ENCODE data around the gene EIF4A3. TPM values are rescaled to one million over a fixed set of nuclear protein-coding genes. Genes with fewer than 3 reads are reported as not detected.

EIF4A3 gene
- 167 and 169 TPM in 2 replicates for total RNA-seq

GRCh38 chr17:80147035-80147822, at the start of gene EIF4A3:
TSS of gene EIF4A3 (minus strand) at chr17:80147128. CDS start at chr17:80146961, 167 bp downstream.
- intact Hi-C loops (cut with micrococcal nuclease), result loop anchor here (2.0 to 5.0 kb wide), 3 partner anchors 45 to 116 kb away; partner anchors contain the start of gene GAA
- Mint-ChIP-seq H3K9me3 (peaks cover 3% of the 10 kb centered on the region), H3K36me3 (ENCODE audit: low read depth) (peaks cover 39% of the 10 kb centered on the region), H3K27me3 (ENCODE audit: low read depth) (no peaks in the 10 kb centered on the region), H3K4me3 (ENCODE audit: low read depth) (peak within 1 kb of the TSS; percentile 97), H3K27ac (peak within 1 kb of the TSS; percentile 94), H3K4me1 (ENCODE audit: low read depth) (peaks cover 27% of the 10 kb centered on the region)
- DNase-seq (ENCODE audit: low spot score), result peak; percentile 98

- Mint-ChIP-seq H3K9me3 (peaks cover 4% of the 10 kb centered on the region), H3K27me3 (ENCODE audit: low read depth) (peaks cover 3% of the 10 kb centered on the region), H3K27ac (no peak overlapping the region), H3K4me3 (ENCODE audit: low read depth) (no peak overlapping the region), H3K36me3 (ENCODE audit: low read depth) (no peaks in the 10 kb centered on the region), H3K4me1 (ENCODE audit: low read depth) (no peaks in the 10 kb centered on the region)
- DNase-seq (ENCODE audit: low spot score), result no peak
- intact Hi-C loops (cut with micrococcal nuclease), result loop anchor here (1.0 kb wide), 1 partner anchor 57 kb away; no protein-coding TSS in a partner anchor
Observed at GRCh38 chr17:80196652-80197051, 49.7 kb upstream of the EIF4A3 start.

GRCh38 chr17:80195671-80196529, 49.0 kb upstream of the EIF4A3 start:
- no peak overlapping the region for H3K4me3 Mint-ChIP-seq (ENCODE audit: low read depth)
- H3K4me1 Mint-ChIP-seq (ENCODE audit: low read depth), result no peaks in the 10 kb centered on the region
- peaks cover 3% of the 10 kb centered on the region for H3K27me3 Mint-ChIP-seq (ENCODE audit: low read depth)
- no peak overlapping the region for H3K27ac Mint-ChIP-seq
- intact Hi-C loops (cut with micrococcal nuclease), result loop anchor here (1.0 kb wide), 1 partner anchor 57 kb away; no protein-coding TSS in a partner anchor
- H3K36me3 Mint-ChIP-seq (ENCODE audit: low read depth), result no peaks in the 10 kb centered on the region
- peak; percentile 20 for DNase-seq (ENCODE audit: low spot score)
- peaks cover 4% of the 10 kb centered on the region for H3K9me3 Mint-ChIP-seq

- no peak overlapping the region for H3K27ac Mint-ChIP-seq
- H3K4me3 Mint-ChIP-seq (ENCODE audit: low read depth), result no peak overlapping the region
- no peaks in the 10 kb centered on the region for H3K4me1 Mint-ChIP-seq (ENCODE audit: low read depth)
- H3K36me3 Mint-ChIP-seq (ENCODE audit: low read depth), result no peaks in the 10 kb centered on the region
- peaks cover 3% of the 10 kb centered on the region for H3K27me3 Mint-ChIP-seq (ENCODE audit: low read depth)
- intact Hi-C loops (cut with micrococcal nuclease), result no loop called here
- no peak for DNase-seq (ENCODE audit: low spot score)
- H3K9me3 Mint-ChIP-seq, result peaks cover 4% of the 10 kb centered on the region
Observed at GRCh38 chr17:80195141-80195540, 48.2 kb upstream of the EIF4A3 start.

GRCh38 chr17:80191865-80192661, 45.1 kb upstream of the EIF4A3 start:
- Mint-ChIP-seq H3K27me3 (ENCODE audit: low read depth) (peaks cover 3% of the 10 kb centered on the region), H3K4me1 (ENCODE audit: low read depth) (no peaks in the 10 kb centered on the region), H3K27ac (no peak overlapping the region), H3K36me3 (ENCODE audit: low read depth) (no peaks in the 10 kb centered on the region), H3K9me3 (peaks cover 4% of the 10 kb centered on the region), H3K4me3 (ENCODE audit: low read depth) (no peak overlapping the region)
- DNase-seq (ENCODE audit: low spot score), result no peak
- intact Hi-C loops (cut with micrococcal nuclease), result no loop called here

- Mint-ChIP-seq H3K27me3 (ENCODE audit: low read depth) (peaks cover 3% of the 10 kb centered on the region), H3K4me1 (ENCODE audit: low read depth) (no peaks in the 10 kb centered on the region), H3K36me3 (ENCODE audit: low read depth) (no peaks in the 10 kb centered on the region), H3K9me3 (peaks cover 4% of the 10 kb centered on the region), H3K4me3 (ENCODE audit: low read depth) (no peak overlapping the region), H3K27ac (no peak overlapping the region)
- DNase-seq (ENCODE audit: low spot score), result no peak
- intact Hi-C loops (cut with micrococcal nuclease), result no loop called here
Observed at GRCh38 chr17:80191192-80191591, 44.3 kb upstream of the EIF4A3 start.

- H3K27me3 Mint-ChIP-seq (ENCODE audit: low read depth), result peaks cover 3% of the 10 kb centered on the region
Observed at GRCh38 chr17:80190716-80191115, 43.8 kb upstream of the EIF4A3 start.

GRCh38 chr17:80189611-80190010, 42.7 kb upstream of the EIF4A3 start:
- Mint-ChIP-seq H3K27me3 (ENCODE audit: low read depth) (peaks cover 3% of the 10 kb centered on the region), H3K4me3 (ENCODE audit: low read depth) (no peak overlapping the region), H3K36me3 (ENCODE audit: low read depth) (no peaks in the 10 kb centered on the region), H3K4me1 (ENCODE audit: low read depth) (no peaks in the 10 kb centered on the region), H3K27ac (no peak overlapping the region), H3K9me3 (peaks cover 4% of the 10 kb centered on the region)
- DNase-seq (ENCODE audit: low spot score), result no peak
- intact Hi-C loops (cut with micrococcal nuclease), result no loop called here

More at GRCh38 chr17:80190716-80191115, 43.8 kb upstream of the EIF4A3 start:
- intact Hi-C loops (cut with micrococcal nuclease), result no loop called here
- Mint-ChIP-seq H3K4me3 (ENCODE audit: low read depth) (no peak overlapping the region), H3K36me3 (ENCODE audit: low read depth) (no peaks in the 10 kb centered on the region), H3K4me1 (ENCODE audit: low read depth) (no peaks in the 10 kb centered on the region), H3K9me3 (peaks cover 4% of the 10 kb centered on the region), H3K27ac (no peak overlapping the region)
- DNase-seq (ENCODE audit: low spot score), result no peak

GRCh38 chr17:80187515-80187941, 40.6 kb upstream of the EIF4A3 start:
- Mint-ChIP-seq H3K4me1 (ENCODE audit: low read depth) (no peaks in the 10 kb centered on the region), H3K36me3 (ENCODE audit: low read depth) (no peaks in the 10 kb centered on the region), H3K27me3 (ENCODE audit: low read depth) (no peaks in the 10 kb centered on the region), H3K4me3 (ENCODE audit: low read depth) (no peak overlapping the region), H3K9me3 (no peaks in the 10 kb centered on the region), H3K27ac (no peak overlapping the region)
- intact Hi-C loops (cut with micrococcal nuclease), result no loop called here
- DNase-seq (ENCODE audit: low spot score), result no peak

- H3K4me3 Mint-ChIP-seq (ENCODE audit: low read depth), result no peak overlapping the region
- no peaks in the 10 kb centered on the region for H3K9me3 Mint-ChIP-seq
- H3K27ac Mint-ChIP-seq, result no peak overlapping the region
- H3K27me3 Mint-ChIP-seq (ENCODE audit: low read depth), result no peaks in the 10 kb centered on the region
- H3K36me3 Mint-ChIP-seq (ENCODE audit: low read depth), result no peaks in the 10 kb centered on the region
- no peaks in the 10 kb centered on the region for H3K4me1 Mint-ChIP-seq (ENCODE audit: low read depth)
- DNase-seq (ENCODE audit: low spot score), result no peak
- intact Hi-C loops (cut with micrococcal nuclease), result no loop called here
Observed at GRCh38 chr17:80187090-80187489, 40.2 kb upstream of the EIF4A3 start.

- Mint-ChIP-seq H3K9me3 (no peaks in the 10 kb centered on the region), H3K4me1 (ENCODE audit: low read depth) (no peaks in the 10 kb centered on the region), H3K36me3 (ENCODE audit: low read depth) (no peaks in the 10 kb centered on the region), H3K4me3 (ENCODE audit: low read depth) (no peak overlapping the region), H3K27me3 (ENCODE audit: low read depth) (no peaks in the 10 kb centered on the region), H3K27ac (no peak overlapping the region)
- intact Hi-C loops (cut with micrococcal nuclease), result no loop called here
- no peak for DNase-seq (ENCODE audit: low spot score)
Observed at GRCh38 chr17:80185968-80186367, 39.0 kb upstream of the EIF4A3 start.

- no peak for DNase-seq (ENCODE audit: low spot score)
- Mint-ChIP-seq H3K27me3 (ENCODE audit: low read depth) (no peaks in the 10 kb centered on the region), H3K4me1 (ENCODE audit: low read depth) (no peaks in the 10 kb centered on the region), H3K27ac (no peak overlapping the region), H3K4me3 (ENCODE audit: low read depth) (no peak overlapping the region), H3K9me3 (no peaks in the 10 kb centered on the region), H3K36me3 (ENCODE audit: low read depth) (no peaks in the 10 kb centered on the region)
- intact Hi-C loops (cut with micrococcal nuclease), result no loop called here
Observed at GRCh38 chr17:80184423-80184714, 37.4 kb upstream of the EIF4A3 start.
